Measurements from ENCODE around the gene CFHR4. TPM values are rescaled to one million over a fixed set of nuclear protein-coding genes. Genes with fewer than 3 reads are reported as not detected.
"Not testable (repeated sequence)": the region's sequence is repeated elsewhere in the genome, so short reads cannot be mapped to it uniquely, and the experiment has no call there.

The CFHR4 gene
- total RNA-seq, 1 donor from 2014 or later, result not detected

DNA sequence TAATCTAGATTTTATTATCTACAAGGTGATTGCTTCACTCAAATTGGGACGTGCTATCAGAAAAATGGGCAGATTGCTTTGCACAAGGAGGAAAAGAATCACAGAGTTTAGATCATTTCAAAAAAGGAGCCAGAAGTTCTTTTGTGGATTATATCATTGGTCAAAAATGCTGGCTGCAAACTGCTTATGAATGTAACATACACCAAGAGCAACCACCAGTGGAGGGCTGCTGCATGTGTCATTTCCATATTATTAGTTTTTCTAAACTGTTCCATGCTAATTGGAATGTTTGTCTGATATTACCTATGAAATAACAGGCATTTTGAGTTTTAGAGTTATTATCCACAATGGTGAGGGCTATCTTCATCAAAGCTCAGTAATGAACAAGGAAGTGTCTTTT lies 39.0 kb downstream of the CFHR4 start:
- intact Hi-C loops (cut with DNase I); DNase-seq; ATAC-seq (ENCODE audit: poor library complexity): not testable (repeated sequence)

DNA sequence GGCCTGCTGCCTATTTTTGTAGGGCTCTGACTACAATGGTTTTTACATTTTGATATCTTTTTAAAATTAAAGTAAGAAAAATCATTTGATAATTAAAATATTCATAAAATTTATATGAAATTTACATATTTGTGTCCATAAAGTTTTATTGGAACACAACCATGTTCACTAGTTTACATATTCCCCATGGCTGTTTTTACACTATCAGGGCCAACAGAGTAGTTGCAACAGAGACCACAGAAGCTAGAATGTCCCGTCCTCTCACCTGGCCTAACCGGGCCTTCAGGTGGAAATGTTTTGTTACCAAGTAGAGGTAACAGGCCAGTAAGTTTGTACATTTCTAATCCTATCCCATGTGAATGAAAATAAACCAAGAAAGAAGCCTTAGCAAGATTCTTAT lies 45.0 kb downstream of the CFHR4 start:
- DNase-seq; ATAC-seq (ENCODE audit: poor library complexity); intact Hi-C loops (cut with DNase I): not testable (repeated sequence)

GRCh38 chr1:196933531-196934189 lies 45.8 kb downstream of the CFHR4 start:
- intact Hi-C loops (cut with DNase I), result no loop called here
- DNase-seq (peak; percentile 29), ATAC-seq (ENCODE audit: poor library complexity) (no peak)

GRCh38 chr1:196941474-196941873 lies 53.6 kb downstream of the CFHR4 start:
- ATAC-seq (ENCODE audit: poor library complexity); intact Hi-C loops (cut with DNase I); DNase-seq: not testable (repeated sequence)

- ATAC-seq (ENCODE audit: poor library complexity); DNase-seq; intact Hi-C loops (cut with DNase I): not testable (repeated sequence)
Observed at GRCh38 chr1:196943568-196943967, 55.7 kb downstream of the CFHR4 start, which contains the start of gene CFHR2. CFHR2 (plus strand) TSS chr1:196943738; CDS start chr1:196943881, 143 bp downstream.

- intact Hi-C loops (cut with DNase I), result no loop called here
- DNase-seq (no peak), ATAC-seq (ENCODE audit: poor library complexity) (no peak)
Observed at GRCh38 chr1:196951711-196952394, 64.0 kb downstream of the CFHR4 start.

DNA sequence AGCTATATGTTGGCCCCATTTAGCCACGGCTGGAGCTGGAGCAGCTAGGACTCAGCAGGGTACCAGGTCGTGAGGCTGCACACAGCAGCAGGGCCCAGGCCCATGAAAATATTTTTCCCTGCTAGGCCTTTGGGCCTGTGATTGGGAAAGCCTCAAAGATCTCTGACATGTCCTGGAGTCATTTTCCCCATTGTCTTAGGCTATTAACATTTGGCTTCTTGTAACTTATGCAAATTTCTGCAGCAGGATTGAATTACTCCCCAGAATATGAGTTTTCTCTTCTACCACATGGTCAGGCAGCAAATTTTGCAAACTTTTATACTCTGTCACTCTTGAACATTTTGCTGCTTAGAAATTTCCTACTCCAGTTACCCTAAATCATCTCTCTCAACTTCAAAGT lies 66.9 kb downstream of the CFHR4 start:
- no peak for ATAC-seq (ENCODE audit: poor library complexity)
- DNase-seq, result no peak
- intact Hi-C loops (cut with DNase I), result no loop called here

DNA sequence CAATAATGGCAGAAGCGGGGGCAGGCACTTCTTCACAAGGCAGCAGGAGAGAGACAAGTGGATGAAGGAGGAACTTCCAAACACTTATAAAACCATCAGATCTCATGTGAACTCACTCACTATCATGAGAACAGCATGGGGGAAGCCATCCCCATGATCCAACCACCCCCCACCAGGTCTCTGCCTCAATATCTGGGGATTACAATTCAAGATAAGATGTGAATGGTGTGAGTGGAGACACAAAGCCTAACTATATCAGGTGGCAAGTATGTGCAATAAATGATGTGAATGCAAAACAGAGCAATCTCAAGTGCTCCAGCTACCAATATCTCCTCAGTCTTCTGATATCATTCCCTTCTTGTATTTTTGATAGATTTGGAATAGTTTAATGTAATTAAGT lies 68.1 kb downstream of the CFHR4 start:
- DNase-seq (no peak), ATAC-seq (ENCODE audit: poor library complexity) (no peak)
- intact Hi-C loops (cut with DNase I), result no loop called here

- ATAC-seq (ENCODE audit: poor library complexity), result no peak
- intact Hi-C loops (cut with DNase I), result no loop called here
Observed at GRCh38 chr1:196960854-196961253, 73.0 kb downstream of the CFHR4 start.

More at GRCh38 chr1:196960854-196961253, 73.0 kb downstream of the CFHR4 start:
- DNase-seq, result no peak

Other genes starting within 250 kb of the CFHR4 start
- gene CFH, start 236.0 kb upstream of the CFHR4 start, total RNA-seq, result 33.6 TPM
- 0.24 TPM for gene CFHR3, start 113.2 kb upstream of the CFHR4 start, total RNA-seq
- gene CFHR1, start 68.3 kb upstream of the CFHR4 start, total RNA-seq, result not detected
- gene CFHR2, start 55.7 kb downstream of the CFHR4 start, total RNA-seq, result not detected
- gene CFHR5, start 89.5 kb downstream of the CFHR4 start, total RNA-seq, result not detected
- gene F13B, start 179.2 kb downstream of the CFHR4 start, total RNA-seq, result not detected